Measurements from ENCODE around the gene GALNT17. TPM values are rescaled to one million over a fixed set of nuclear protein-coding genes. Genes with fewer than 3 reads are reported as not detected.
"Not testable (repeated sequence)": the region's sequence is repeated elsewhere in the genome, so short reads cannot be mapped to it uniquely, and the experiment has no call there.

Gene GALNT17
- polyA plus RNA-seq, 2 of the 4 experiments (the other 2 are of a cell fraction) = not detected

- TF ChIP-seq POLR2A (IDR thresholded peaks at IDR 0.05; ENCODE audit: low read length) = no peak
These were observed 119.8 kb downstream of the GALNT17 start (continued) for GRCh38 chr7:71251706-71252105.

GRCh38 chr7:71254751-71255150, 122.8 kb downstream of the GALNT17 start:
- WGBS (ENCODE audit: missing lambda C conversion rate) = 34% methylated on average over 3 of the region's 3 CpGs
- FAIRE-seq = no peak
- Histone ChIP-seq H3K9me3 (peaks cover 3% of the 10 kb centered on the region; the same call in 2 of the 3 replicates), H3K4me3 (no peak overlapping the region), H3K4me1 (no peaks in the 10 kb centered on the region), H3K27ac (no peak overlapping the region), H3K4me2 (no peak overlapping the region)
- ATAC-seq = no peak
- ChIA-PET CTCF (no interaction called here), POLR2A (interaction anchor here (0.6 kb wide), 1 partner anchor 82 kb away, joined by 3 read pairs; no protein-coding TSS in a partner anchor)
- TF ChIP-seq FOXS1 (CRISPR knock-in tag; IDR thresholded peaks at IDR 0.05) = no peak
- no peak for TF ChIP-seq NFE2L2 (conservative IDR thresholded peaks at IDR 0.05; ENCODE audit: low read length)
- TF ChIP-seq NR3C1 (IDR thresholded peaks at IDR 0.05) = no peak
- TF ChIP-seq EP300 (IDR thresholded peaks at IDR 0.05) = no peak
- TF ChIP-seq USF2 (IDR thresholded peaks at IDR 0.05) = no peak
- no peak for TF ChIP-seq MYC (IDR thresholded peaks at IDR 0.05; ENCODE audit: borderline replicate concordance, low read length)
- no peak for TF ChIP-seq MAFK (IDR thresholded peaks at IDR 0.05; ENCODE audit: partially characterized antibody)
- TF ChIP-seq, protein P1, sequence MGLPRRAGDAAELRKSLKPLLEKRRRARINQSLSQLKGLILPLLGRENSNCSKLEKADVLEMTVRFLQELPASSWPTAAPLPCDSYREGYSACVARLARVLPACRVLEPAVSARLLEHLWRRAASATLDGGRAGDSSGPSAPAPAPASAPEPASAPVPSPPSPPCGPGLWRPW (IDR thresholded peaks at IDR 0.05) = no peak
- TF ChIP-seq SREBF2 (IDR thresholded peaks at IDR 0.05) = no peak
- TF ChIP-seq HOXB5 (CRISPR knock-in tag; IDR thresholded peaks at IDR 0.05) = no peak
- no peak for DNase-seq (ENCODE audit: low read depth in 1 of 2, low spot score in 1 of 2)

DNA sequence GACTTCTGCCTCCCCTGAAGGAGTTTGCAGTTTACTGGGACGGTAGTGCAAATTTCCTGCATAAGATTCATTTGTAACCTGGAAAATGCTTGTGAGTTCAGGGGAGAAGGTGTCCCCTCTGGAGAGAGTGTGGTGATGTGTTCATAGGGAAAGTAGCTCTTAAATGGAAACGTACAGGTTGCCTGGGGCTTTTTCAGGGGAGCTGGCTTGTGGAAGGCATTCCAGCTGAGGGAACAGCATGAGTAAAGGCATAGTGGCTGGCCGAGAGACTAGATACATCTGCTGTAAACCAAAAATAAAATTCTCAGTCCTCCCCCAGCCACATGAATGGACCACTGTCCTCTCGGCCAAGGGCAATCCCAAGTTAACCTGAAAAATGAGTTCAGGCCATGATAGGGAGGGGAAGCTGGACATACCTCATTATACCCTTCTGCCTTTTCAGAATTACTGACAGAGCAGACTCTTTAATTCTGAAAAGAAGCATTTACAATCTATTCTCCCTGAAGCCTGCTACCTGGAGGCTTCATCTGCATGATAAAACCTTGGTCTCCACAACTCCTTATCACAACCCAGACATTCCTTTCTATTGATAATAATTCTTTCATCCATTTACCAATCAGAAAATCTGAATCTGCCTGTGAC, 123.7 kb downstream of the GALNT17 start:
- FAIRE-seq = no peak
- H3K4me2 ChIP-seq = no peak overlapping the region
- no peak overlapping the region for H3K4me3 ChIP-seq
- 0% methylated on average over 4 of the region's 4 CpGs for WGBS (ENCODE audit: missing lambda C conversion rate)
- ChIA-PET CTCF (no interaction called here), POLR2A (no interaction called here)
- ATAC-seq = no peak
- no peak overlapping the region for H3K27ac ChIP-seq
- DNase-seq (ENCODE audit: low read depth in 1 of 2, low spot score in 1 of 2) = no peak
- H3K9me3 ChIP-seq = peaks cover 3% of the 10 kb centered on the region; the same call in 2 of the 3 replicates
- no peak for TF ChIP-seq HEYL (CRISPR knock-in tag; IDR thresholded peaks at IDR 0.05)
- no peak for TF ChIP-seq SMC3 (IDR thresholded peaks at IDR 0.05)
- TF ChIP-seq NFE2L2 (conservative IDR thresholded peaks at IDR 0.05; ENCODE audit: low read length) = no peak
- TF ChIP-seq MYC (IDR thresholded peaks at IDR 0.05; ENCODE audit: borderline replicate concordance, low read length) = no peak
- H3K4me1 ChIP-seq = no peaks in the 10 kb centered on the region

- POLR2A ChIA-PET = no interaction called here
- WGBS (ENCODE audit: missing lambda C conversion rate) = 33% methylated on average over 7 of the region's 7 CpGs
- CTCF ChIA-PET = no interaction called here
- H3K4me1 ChIP-seq = no peaks in the 10 kb centered on the region
- no peak overlapping the region for H3K27ac ChIP-seq
- H3K9me3 ChIP-seq = peaks cover 5% of the 10 kb centered on the region; the same call in 2 of the 3 replicates
- TF ChIP-seq MAFK (IDR thresholded peaks at IDR 0.05; ENCODE audit: partially characterized antibody) = no peak
- TF ChIP-seq, protein P2, sequence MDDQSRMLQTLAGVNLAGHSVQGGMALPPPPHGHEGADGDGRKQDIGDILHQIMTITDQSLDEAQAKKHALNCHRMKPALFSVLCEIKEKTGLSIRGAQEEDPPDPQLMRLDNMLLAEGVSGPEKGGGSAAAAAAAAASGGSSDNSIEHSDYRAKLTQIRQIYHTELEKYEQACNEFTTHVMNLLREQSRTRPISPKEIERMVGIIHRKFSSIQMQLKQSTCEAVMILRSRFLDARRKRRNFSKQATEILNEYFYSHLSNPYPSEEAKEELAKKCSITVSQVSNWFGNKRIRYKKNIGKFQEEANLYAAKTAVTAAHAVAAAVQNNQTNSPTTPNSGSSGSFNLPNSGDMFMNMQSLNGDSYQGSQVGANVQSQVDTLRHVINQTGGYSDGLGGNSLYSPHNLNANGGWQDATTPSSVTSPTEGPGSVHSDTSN (IDR thresholded peaks at IDR 0.05) = no peak
- no peak for TF ChIP-seq ZC3H11A (IDR thresholded peaks at IDR 0.05)
- TF ChIP-seq FOSL2 (IDR thresholded peaks at IDR 0.05) = no peak
- no peak for TF ChIP-seq FOSL2 (CRISPR knock-in tag; IDR thresholded peaks at IDR 0.05)
- no peak for TF ChIP-seq RARB (CRISPR knock-in tag; IDR thresholded peaks at IDR 0.05)
- TF ChIP-seq MYC (IDR thresholded peaks at IDR 0.05; ENCODE audit: borderline replicate concordance, low read length) = no peak
- TF ChIP-seq GATA3 (IDR thresholded peaks at IDR 0.05; ENCODE audit: borderline replicate concordance) = no peak
- TF ChIP-seq TP53 (CRISPR knock-in tag; IDR thresholded peaks at IDR 0.05) = no peak
- TF ChIP-seq USF2 (IDR thresholded peaks at IDR 0.05) = no peak
- TF ChIP-seq FOXS1 (CRISPR knock-in tag; IDR thresholded peaks at IDR 0.05) = no peak
- no peak for TF ChIP-seq HOXA7 (CRISPR knock-in tag; IDR thresholded peaks at IDR 0.05)
- TF ChIP-seq RNF2 (IDR thresholded peaks at IDR 0.05; ENCODE audit: borderline replicate concordance, low read depth) = no peak
- no peak for TF ChIP-seq ESRRA (IDR thresholded peaks at IDR 0.05; ENCODE audit: borderline replicate concordance, low read length)
- no peak for TF ChIP-seq MAZ (IDR thresholded peaks at IDR 0.05; ENCODE audit: borderline replicate concordance, low read depth, low read length)
- DNase-seq (ENCODE audit: low read depth in 1 of 2, low spot score in 1 of 2) (no peak), ATAC-seq (no peak), FAIRE-seq (no peak)
- no peak overlapping the region for H3K4me2 ChIP-seq
- no peak overlapping the region for H3K4me3 ChIP-seq
These were observed 129.1 kb downstream of the GALNT17 start for GRCh38 chr7:71261066-71261465.

GRCh38 chr7:71262834-71263233, 130.9 kb downstream of the GALNT17 start:
- H3K4me1 ChIP-seq; H3K4me3 ChIP-seq; FAIRE-seq; ATAC-seq; POLR2A ChIA-PET; H3K4me2 ChIP-seq; H3K9me3 ChIP-seq; DNase-seq (ENCODE audit: low read depth in 1 of 2, low spot score in 1 of 2); H3K27ac ChIP-seq; CTCF ChIA-PET: not testable (repeated sequence)
- WGBS (ENCODE audit: missing lambda C conversion rate) = 2% methylated on average over 5 of the region's 5 CpGs
